ENCODE data around the gene DNASE1L1. TPM values are rescaled to one million over a fixed set of nuclear protein-coding genes. Genes with fewer than 3 reads are reported as not detected.

The DNASE1L1 gene
- total RNA-seq, 1 donor from 2014 or later, result 9.3 TPM

DNA sequence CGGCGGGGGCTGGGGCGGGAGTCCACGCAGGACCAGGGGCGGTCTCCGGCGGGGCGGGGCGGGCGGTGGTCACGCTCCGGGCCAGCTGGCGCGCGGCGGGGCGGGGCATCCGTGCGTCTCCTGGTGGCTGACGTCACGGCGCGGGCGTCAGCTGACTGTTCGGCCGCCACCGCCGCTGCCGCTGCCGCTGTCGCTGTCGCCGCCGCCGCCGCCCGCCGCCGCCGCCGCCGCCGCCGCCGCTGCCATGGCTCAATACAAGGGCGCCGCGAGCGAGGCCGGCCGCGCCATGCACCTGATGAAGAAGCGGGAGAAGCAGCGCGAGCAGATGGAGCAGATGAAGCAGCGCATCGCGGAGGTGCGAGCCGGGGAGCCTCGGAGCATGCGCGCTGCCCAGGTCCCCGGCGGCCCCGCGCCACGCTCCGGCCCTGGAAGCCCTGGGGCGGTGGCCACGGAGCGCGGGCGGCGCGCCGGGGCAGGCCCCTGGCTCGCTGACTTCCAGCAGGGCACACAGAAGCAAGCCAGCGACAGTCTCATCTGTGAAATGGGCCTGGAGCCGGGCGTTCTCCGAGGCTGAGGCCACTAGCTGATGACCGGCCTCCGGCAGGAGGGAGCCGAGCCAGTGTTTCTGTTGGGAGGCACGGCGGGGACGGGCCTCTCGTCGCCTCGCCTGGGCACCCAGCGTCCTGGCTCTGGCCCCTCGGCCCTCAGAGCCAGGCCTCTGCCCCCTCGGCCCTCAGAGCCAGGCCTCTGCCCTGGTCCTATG lies 35.1 kb upstream of the DNASE1L1 start, which contains the start of gene FAM50A:
Gene FAM50A, plus strand, starts transcription at position 150 of the 763 bp plus-strand sequence. Its CDS starts 95 bp downstream, at position 245.
- TF ChIP-seq, protein P1, sequence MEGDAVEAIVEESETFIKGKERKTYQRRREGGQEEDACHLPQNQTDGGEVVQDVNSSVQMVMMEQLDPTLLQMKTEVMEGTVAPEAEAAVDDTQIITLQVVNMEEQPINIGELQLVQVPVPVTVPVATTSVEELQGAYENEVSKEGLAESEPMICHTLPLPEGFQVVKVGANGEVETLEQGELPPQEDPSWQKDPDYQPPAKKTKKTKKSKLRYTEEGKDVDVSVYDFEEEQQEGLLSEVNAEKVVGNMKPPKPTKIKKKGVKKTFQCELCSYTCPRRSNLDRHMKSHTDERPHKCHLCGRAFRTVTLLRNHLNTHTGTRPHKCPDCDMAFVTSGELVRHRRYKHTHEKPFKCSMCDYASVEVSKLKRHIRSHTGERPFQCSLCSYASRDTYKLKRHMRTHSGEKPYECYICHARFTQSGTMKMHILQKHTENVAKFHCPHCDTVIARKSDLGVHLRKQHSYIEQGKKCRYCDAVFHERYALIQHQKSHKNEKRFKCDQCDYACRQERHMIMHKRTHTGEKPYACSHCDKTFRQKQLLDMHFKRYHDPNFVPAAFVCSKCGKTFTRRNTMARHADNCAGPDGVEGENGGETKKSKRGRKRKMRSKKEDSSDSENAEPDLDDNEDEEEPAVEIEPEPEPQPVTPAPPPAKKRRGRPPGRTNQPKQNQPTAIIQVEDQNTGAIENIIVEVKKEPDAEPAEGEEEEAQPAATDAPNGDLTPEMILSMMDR (conservative IDR thresholded peaks at IDR 0.05), result no peak
- Mint-ChIP-seq H3K9me3 (no peaks in the 10 kb centered on the region), H3K27ac (ENCODE audit: unreplicated experiment) (peak within 1 kb of the TSS; percentile 78), H3K36me3 (ENCODE audit: low read depth) (no peaks in the 10 kb centered on the region), H3K4me3 (peak within 1 kb of the TSS; percentile 83), H3K27me3 (ENCODE audit: low read depth) (no peaks in the 10 kb centered on the region), H3K4me1 (peaks cover 6% of the 10 kb centered on the region)
- peak; percentile 50 for DNase-seq (ENCODE audit: low read depth, low spot score)

DNA sequence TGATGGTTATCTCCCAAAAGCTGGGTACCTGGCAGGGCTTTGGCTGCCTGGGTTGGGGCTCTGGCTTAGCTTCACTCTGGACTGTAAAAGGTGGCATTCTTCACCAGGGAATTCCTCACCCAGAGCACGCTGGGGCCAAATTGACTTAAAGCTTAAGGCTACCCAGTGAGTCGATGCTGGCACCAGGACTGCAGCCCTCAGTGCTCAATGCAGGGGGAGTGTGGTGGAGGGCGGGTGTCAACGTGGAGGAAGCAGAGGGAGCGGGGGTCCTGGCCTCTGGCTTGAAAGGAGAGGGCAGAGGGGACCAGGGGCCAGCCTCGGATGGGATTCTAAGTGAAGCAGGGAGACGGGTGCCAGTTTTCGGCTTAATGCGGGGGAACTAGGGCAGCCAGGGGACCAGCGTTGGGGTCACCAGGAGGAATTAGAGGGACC lies 34.4 kb upstream of the DNASE1L1 start:
- no peaks in the 10 kb centered on the region for H3K36me3 Mint-ChIP-seq (ENCODE audit: low read depth)
- no peaks in the 10 kb centered on the region for H3K27me3 Mint-ChIP-seq (ENCODE audit: low read depth)
- H3K9me3 Mint-ChIP-seq, result no peaks in the 10 kb centered on the region

DNA sequence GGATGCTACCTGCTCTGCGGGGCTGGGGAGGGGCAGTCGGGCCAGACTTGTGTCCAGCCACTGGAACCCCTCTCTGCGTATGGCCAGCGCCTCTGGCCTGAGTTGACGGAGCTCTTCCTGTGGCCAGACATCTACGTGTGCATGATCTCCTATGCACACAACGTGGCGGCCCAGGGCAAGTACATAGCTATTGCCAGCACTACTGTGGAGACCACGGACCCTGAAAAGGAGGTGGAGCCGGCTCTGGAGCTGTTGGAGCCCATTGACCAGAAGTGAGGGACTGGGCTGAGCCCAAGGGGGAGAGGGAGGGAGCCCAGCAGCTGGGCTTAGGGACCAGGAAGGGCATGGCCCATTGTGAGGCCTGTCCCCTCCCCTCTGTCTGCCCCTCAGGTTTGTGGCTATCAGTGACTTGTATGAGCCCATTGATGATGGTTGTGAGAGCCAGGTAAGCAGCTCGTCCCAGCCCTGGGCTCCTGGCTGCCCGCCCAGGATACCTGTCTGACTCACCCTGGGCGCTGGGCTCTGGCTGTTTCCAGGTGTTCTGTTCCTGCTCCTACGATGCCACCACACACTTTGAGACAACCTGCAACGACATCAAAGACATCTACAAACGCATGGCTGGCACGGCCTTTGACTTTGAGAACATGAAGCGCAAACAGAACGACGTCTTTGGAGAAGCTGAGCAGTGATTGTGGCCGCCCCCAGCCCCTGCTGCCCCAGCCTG lies 33.1 kb upstream of the DNASE1L1 start:
- Mint-ChIP-seq H3K4me3 (peak overlapping the region; percentile 83), H3K27ac (ENCODE audit: unreplicated experiment) (no peak overlapping the region), H3K27me3 (ENCODE audit: low read depth) (no peaks in the 10 kb centered on the region), H3K36me3 (ENCODE audit: low read depth) (peaks cover 3% of the 10 kb centered on the region), H3K9me3 (no peaks in the 10 kb centered on the region), H3K4me1 (peaks cover 12% of the 10 kb centered on the region)
- TF ChIP-seq, protein P1 (conservative IDR thresholded peaks at IDR 0.05), result no peak
- DNase-seq (ENCODE audit: low read depth, low spot score), result no peak

More for the DNA sequence above, 34.4 kb upstream of the DNASE1L1 start:
- H3K27ac Mint-ChIP-seq (ENCODE audit: unreplicated experiment), result peak overlapping the region; percentile 78
- H3K4me1 Mint-ChIP-seq, result peaks cover 6% of the 10 kb centered on the region
- no peak for DNase-seq (ENCODE audit: low read depth, low spot score)
- TF ChIP-seq, protein P1 (conservative IDR thresholded peaks at IDR 0.05), result no peak
- H3K4me3 Mint-ChIP-seq, result peak overlapping the region; percentile 83

DNA sequence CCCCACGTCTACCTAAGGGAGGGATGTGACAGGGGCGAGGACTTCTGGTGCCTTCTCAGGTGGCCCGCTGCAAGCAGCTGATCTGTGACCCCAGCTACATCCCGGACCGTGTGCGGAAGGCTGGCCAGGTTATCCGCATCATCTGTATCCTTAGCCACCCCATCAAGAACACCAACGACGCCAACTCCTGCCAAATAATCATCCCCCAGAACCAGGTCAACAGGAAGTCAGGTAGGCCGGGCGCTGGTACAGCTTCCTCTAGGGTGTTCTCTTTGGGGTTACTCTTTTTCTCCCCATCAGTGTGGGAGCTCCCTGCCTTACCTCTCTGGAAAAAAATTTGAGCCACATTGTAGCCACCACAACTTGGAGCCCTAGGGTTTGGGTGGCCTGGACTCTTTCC lies 32.5 kb upstream of the DNASE1L1 start:
- Mint-ChIP-seq H3K36me3 (ENCODE audit: low read depth) (peaks cover 3% of the 10 kb centered on the region), H3K4me3 (peak overlapping the region; percentile 83), H3K4me1 (peaks cover 12% of the 10 kb centered on the region), H3K27ac (ENCODE audit: unreplicated experiment) (no peak overlapping the region), H3K27me3 (ENCODE audit: low read depth) (no peaks in the 10 kb centered on the region), H3K9me3 (no peaks in the 10 kb centered on the region)
- no peak for DNase-seq (ENCODE audit: low read depth, low spot score)
- TF ChIP-seq, protein P1 (conservative IDR thresholded peaks at IDR 0.05), result no peak

DNA sequence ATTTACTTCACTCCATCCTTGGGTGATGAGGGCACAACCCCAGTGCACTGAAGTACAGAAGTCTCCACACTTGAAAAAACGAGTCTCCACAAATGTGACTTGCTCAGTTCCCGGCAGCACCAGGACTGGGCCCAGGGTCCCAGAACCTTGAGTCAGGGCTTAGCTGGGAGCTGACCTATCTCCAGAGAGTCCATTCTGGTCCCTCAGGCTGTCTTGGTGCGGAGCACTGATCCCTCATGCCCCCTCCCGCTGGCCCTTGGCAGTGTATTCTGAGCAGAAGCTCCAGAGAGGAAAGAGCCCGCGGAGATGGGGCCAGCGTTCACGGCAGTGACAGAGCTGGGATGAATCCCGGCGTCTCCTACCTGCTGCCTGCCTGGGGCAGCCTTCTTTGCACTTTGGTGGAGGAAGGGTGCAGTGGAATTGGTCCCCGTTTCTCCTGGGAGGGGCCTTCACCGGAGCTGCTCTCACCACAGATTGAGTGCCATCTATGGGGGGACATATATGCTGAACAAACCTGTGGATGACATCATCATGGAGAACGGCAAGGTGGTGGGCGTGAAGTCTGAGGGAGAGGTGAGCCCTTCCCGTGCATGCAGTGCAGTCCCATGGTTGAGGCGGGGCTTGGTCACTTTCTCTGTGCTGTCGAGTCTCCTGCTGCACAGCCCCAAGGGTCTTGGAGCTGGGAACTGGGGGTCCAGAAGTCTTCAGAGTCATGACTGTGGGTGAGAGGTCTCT lies 31.7 kb upstream of the DNASE1L1 start:
- no peak for DNase-seq (ENCODE audit: low read depth, low spot score)
- TF ChIP-seq, protein P1 (conservative IDR thresholded peaks at IDR 0.05), result no peak
- H3K27me3 Mint-ChIP-seq (ENCODE audit: low read depth), result no peaks in the 10 kb centered on the region
- peaks cover 3% of the 10 kb centered on the region for H3K36me3 Mint-ChIP-seq (ENCODE audit: low read depth)
- no peak overlapping the region for H3K27ac Mint-ChIP-seq (ENCODE audit: unreplicated experiment)
- no peaks in the 10 kb centered on the region for H3K9me3 Mint-ChIP-seq
- H3K4me3 Mint-ChIP-seq, result peak overlapping the region; percentile 23
- peaks cover 18% of the 10 kb centered on the region for H3K4me1 Mint-ChIP-seq

All from neural crest cell (in vitro differentiated cells).